PC-3 (cell line): ENCODE measurements around the gene MARCKS.

Experiments
- CTCF ChIP-seq: fragments of 300-600 bp; sonication (generic); conservative IDR thresholded peaks from 2 replicates; pipeline ENCODE4 v1.5.1; 2017; ENCODE audit warnings: antibody characterized with exemption, low read depth, mild to moderate bottlenecking, low read length
- EZH2 ChIP-seq: fragments of 300-600 bp; sonication (generic); IDR thresholded peaks from one replicate; pipeline ENCODE4 v1.6.1; 2017; ENCODE audit warnings: antibody characterized with exemption, mild to moderate bottlenecking, low read length; ENCODE audit not compliant: unreplicated experiment

- TF ChIP-seq CTCF (no peak), EZH2 (no peak)
These were observed 10.6 kb upstream of the MARCKS start for GRCh38 chr6:113846577-113846976.
